ENCODE results near the gene FAM3B. TPM values are rescaled to one million over a fixed set of nuclear protein-coding genes. Genes with fewer than 3 reads are reported as not detected.

Gene FAM3B
- total and polyA plus RNA-seq, 5 donors, result 0.29 to 0.79 (median 0.58) TPM; not detected in 1

- H3K4me3 ChIP-seq (ENCODE audit: low read length), result no peak overlapping the region
- 95% methylated on average over 14 of the region's 14 CpGs for WGBS
- peak in 1 of 3 donors; percentile 32 for DNase-seq
- H3K27me3 ChIP-seq (ENCODE audit: control insufficient read depth, insufficient read depth), result no peaks in the 10 kb centered on the region
- no peak for ATAC-seq
- no peaks in the 10 kb centered on the region for H3K9me3 ChIP-seq (ENCODE audit: control insufficient read depth, low read length)
- intact Hi-C loops (cut with DNase I), result no loop called here
- H3K4me1 ChIP-seq (ENCODE audit: control insufficient read depth, insufficient read depth, low read length), result no peaks in the 10 kb centered on the region
- H3K27ac ChIP-seq (ENCODE audit: low read length), result no peak overlapping the region
Observed at GRCh38 chr21:41388259-41388658, 71.7 kb downstream of the FAM3B start.

DNA sequence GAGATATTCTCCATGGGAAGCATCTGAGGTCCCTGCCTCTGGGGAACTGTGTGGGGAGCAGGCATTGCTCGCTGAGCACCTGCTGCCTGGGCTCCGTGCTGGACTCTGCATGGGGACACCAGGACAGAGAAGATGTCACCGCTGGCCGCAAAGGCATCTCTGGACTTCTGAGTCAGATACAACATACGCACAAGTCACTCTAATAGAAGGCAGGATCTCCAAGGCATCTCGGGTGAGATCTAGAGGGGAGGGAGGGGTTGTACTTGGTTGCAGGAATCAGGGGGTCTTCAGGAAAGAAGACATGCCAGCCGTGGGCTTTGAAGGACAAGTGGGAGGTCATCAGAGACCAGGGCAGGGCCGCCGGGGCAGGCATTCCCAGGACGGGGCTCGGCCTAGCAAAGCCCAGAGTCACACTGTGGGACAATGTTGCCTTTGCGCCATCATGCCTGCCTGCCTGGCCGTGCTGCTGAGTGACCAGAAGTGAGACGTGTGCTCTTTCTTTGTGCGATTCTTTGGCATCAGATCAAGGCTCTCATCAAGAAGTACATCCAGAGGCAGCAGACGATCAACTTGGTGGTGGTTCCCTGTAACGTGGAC, 73.5 kb downstream of the FAM3B start:
- DNase-seq (peak in 1 of 3 donors; percentile 29), ATAC-seq (no peak)
- Histone ChIP-seq H3K27me3 (ENCODE audit: control insufficient read depth, insufficient read depth) (no peaks in the 10 kb centered on the region), H3K4me1 (ENCODE audit: control insufficient read depth, insufficient read depth, low read length) (no peaks in the 10 kb centered on the region), H3K4me3 (ENCODE audit: low read length) (no peak overlapping the region), H3K9me3 (ENCODE audit: control insufficient read depth, low read length) (no peaks in the 10 kb centered on the region), H3K27ac (ENCODE audit: low read length) (no peak overlapping the region)
- intact Hi-C loops (cut with DNase I), result no loop called here
- 93% methylated on average over 17 of the region's 17 CpGs for WGBS

DNA sequence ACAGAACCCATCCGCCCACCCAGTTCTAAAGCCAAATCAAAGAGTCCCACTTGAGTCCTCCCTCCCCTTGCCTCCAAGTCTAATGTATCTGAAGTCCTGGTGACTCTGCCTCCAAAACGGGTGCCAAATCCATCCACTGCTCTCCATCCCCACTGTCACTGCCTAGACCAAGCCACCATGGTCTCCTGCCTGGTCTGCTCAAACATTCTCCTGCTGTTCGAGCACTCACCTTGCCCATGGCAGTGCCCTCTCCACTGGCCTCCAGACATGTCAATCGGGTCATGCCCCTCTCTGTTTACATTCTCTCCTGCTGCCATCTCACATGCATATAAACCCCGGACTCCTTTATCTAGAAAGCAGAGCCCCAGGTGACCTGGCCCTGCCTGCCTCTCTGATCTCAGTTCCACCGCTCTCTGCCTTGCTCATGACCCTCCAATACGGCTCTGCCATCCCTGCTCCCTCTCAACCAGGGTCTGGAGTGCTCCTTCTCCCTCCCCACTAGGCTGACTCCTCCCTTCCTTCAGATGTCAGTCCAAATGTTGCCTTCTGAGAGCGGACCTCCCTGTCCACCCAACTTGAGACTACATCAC, 77.4 kb downstream of the FAM3B start:
- intact Hi-C loops (cut with DNase I), result no loop called here
- no peaks in the 10 kb centered on the region for H3K9me3 ChIP-seq (ENCODE audit: control insufficient read depth, low read length)

DNA sequence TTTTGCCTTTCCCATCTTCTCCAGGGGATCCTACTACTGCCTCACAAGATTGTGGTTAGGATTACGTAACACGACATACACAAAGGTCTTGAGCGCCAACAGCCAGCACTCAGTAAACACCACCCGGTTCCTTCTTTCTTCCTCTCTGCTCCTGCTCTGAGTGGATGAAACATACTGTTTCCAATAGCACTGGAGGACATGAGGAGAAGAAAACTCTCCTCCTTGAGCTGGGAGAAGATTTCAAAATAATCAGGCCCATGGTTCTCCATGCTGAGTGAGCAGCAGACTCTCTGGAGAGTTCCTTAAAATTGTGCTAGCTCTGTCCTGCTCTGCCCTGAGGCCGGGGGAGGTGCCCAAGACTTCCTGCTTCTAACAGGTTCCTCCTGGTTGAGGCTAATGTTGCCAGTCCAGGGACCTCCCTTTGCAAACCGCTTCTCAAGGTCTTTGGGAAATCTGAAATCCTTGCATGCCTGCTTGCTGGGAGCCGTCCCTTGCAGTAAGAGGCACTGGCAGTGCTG, 80.0 kb downstream of the FAM3B start:
- DNase-seq, result peak in 2 of 3 donors; percentile 74 to 79
- peak; percentile 65 to 69 for ATAC-seq
- no peak overlapping the region for H3K27ac ChIP-seq (ENCODE audit: low read length)
- intact Hi-C loops (cut with DNase I), result no loop called here
- H3K4me1 ChIP-seq (ENCODE audit: control insufficient read depth, insufficient read depth, low read length), result no peaks in the 10 kb centered on the region
- no peaks in the 10 kb centered on the region for H3K9me3 ChIP-seq (ENCODE audit: control insufficient read depth, low read length)
- WGBS, result 65% methylated on average over 7 of the region's 7 CpGs
- H3K27me3 ChIP-seq (ENCODE audit: control insufficient read depth, insufficient read depth), result no peaks in the 10 kb centered on the region
- no peak overlapping the region for H3K4me3 ChIP-seq (ENCODE audit: low read length)

More for the DNA sequence above, 77.4 kb downstream of the FAM3B start:
- ATAC-seq (no peak), DNase-seq (no peak)
- Histone ChIP-seq H3K4me1 (ENCODE audit: control insufficient read depth, insufficient read depth, low read length) (no peaks in the 10 kb centered on the region), H3K4me3 (ENCODE audit: low read length) (no peak overlapping the region), H3K27ac (ENCODE audit: low read length) (no peak overlapping the region), H3K27me3 (ENCODE audit: control insufficient read depth, insufficient read depth) (no peaks in the 10 kb centered on the region)
- 88% methylated on average over 8 of the region's 8 CpGs for WGBS

DNA sequence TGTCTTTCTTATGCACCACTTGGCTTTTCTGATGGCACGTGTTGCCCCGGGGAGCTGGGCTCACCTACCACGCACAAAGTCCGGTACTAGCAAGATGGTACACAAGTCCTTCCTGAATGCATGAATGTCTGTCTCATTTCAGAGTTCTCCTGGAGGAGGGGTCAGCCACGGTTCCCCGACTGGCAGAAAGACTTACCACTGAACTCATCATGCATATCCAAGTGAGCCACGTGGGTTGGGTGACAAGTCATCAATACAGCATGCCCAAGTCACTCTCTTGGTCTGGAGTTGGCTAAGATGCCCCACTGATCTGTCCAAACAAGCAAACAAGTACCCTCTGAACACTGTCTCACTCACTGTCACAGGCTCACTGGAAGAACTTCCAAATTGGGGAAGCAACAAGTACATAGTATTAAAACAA, 80.9 kb downstream of the FAM3B start:
- Histone ChIP-seq H3K27ac (ENCODE audit: low read length) (no peak overlapping the region), H3K27me3 (ENCODE audit: control insufficient read depth, insufficient read depth) (no peaks in the 10 kb centered on the region), H3K4me1 (ENCODE audit: control insufficient read depth, insufficient read depth, low read length) (no peaks in the 10 kb centered on the region), H3K4me3 (ENCODE audit: low read length) (no peak overlapping the region), H3K9me3 (ENCODE audit: control insufficient read depth, low read length) (no peaks in the 10 kb centered on the region)
- intact Hi-C loops (cut with DNase I), result no loop called here
- WGBS, result 88% methylated on average over 7 of the region's 7 CpGs
- DNase-seq (no peak), ATAC-seq (no peak)

- Histone ChIP-seq H3K4me3 (ENCODE audit: low read length) (no peak overlapping the region), H3K4me1 (ENCODE audit: control insufficient read depth, insufficient read depth, low read length) (no peaks in the 10 kb centered on the region), H3K27ac (ENCODE audit: low read length) (no peak overlapping the region), H3K27me3 (ENCODE audit: control insufficient read depth, insufficient read depth) (no peaks in the 10 kb centered on the region), H3K9me3 (ENCODE audit: control insufficient read depth, low read length) (no peaks in the 10 kb centered on the region)
- no peak for DNase-seq
- WGBS, result 91% methylated on average over 4 of the region's 4 CpGs
- no peak for ATAC-seq
- intact Hi-C loops (cut with DNase I), result no loop called here
Observed at GRCh38 chr21:41398251-41398650, 81.7 kb downstream of the FAM3B start.

DNA sequence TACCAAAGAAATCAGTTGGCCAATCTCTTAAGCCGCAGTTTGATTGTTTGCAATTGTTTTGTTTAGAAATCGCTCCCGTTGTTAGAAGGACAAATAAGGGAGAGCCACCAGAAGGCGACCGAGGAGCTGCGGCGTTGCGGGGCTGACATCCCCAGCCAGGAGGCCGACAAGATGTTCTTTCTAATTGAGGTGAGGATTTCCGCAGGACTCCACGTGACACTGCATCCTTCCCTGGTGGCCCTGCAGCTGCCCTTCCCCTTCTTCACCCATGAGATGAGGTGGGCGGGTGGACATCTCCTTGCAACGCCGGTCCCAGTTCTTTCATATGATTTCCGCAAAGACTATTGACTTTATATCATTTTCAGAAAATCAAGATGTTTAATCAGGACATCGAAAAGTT, 82.2 kb downstream of the FAM3B start:
- Histone ChIP-seq H3K27ac (ENCODE audit: low read length) (no peak overlapping the region), H3K27me3 (ENCODE audit: control insufficient read depth, insufficient read depth) (no peaks in the 10 kb centered on the region), H3K9me3 (ENCODE audit: control insufficient read depth, low read length) (no peaks in the 10 kb centered on the region), H3K4me3 (ENCODE audit: low read length) (no peak overlapping the region), H3K4me1 (ENCODE audit: control insufficient read depth, insufficient read depth, low read length) (no peaks in the 10 kb centered on the region)
- WGBS, result 96% methylated on average over 16 of the region's 16 CpGs
- ATAC-seq (no peak), DNase-seq (no peak)
- intact Hi-C loops (cut with DNase I), result no loop called here

- intact Hi-C loops (cut with DNase I), result no loop called here
- Histone ChIP-seq H3K4me3 (ENCODE audit: low read length) (no peak overlapping the region), H3K9me3 (ENCODE audit: control insufficient read depth, low read length) (no peaks in the 10 kb centered on the region), H3K27ac (ENCODE audit: low read length) (no peak overlapping the region), H3K4me1 (ENCODE audit: control insufficient read depth, insufficient read depth, low read length) (no peaks in the 10 kb centered on the region), H3K27me3 (ENCODE audit: control insufficient read depth, insufficient read depth) (no peaks in the 10 kb centered on the region)
- ATAC-seq (no peak), DNase-seq (no peak)
- 88% methylated on average over 7 of the region's 7 CpGs for WGBS
Observed at GRCh38 chr21:41399246-41399800, 82.7 kb downstream of the FAM3B start.

- DNase-seq (no peak), ATAC-seq (no peak)
- no peak overlapping the region for H3K4me3 ChIP-seq (ENCODE audit: low read length)
- H3K27ac ChIP-seq (ENCODE audit: low read length), result no peak overlapping the region
- intact Hi-C loops (cut with DNase I), result no loop called here
- 93% methylated on average over 11 of the region's 11 CpGs for WGBS
- no peaks in the 10 kb centered on the region for H3K4me1 ChIP-seq (ENCODE audit: control insufficient read depth, insufficient read depth, low read length)
- no peaks in the 10 kb centered on the region for H3K27me3 ChIP-seq (ENCODE audit: control insufficient read depth, insufficient read depth)
- H3K9me3 ChIP-seq (ENCODE audit: control insufficient read depth, low read length), result no peaks in the 10 kb centered on the region
Observed at GRCh38 chr21:41402231-41402630, 85.6 kb downstream of the FAM3B start.

GRCh38 chr21:41402796-41403195, 86.2 kb downstream of the FAM3B start:
- 91% methylated on average over 10 of the region's 10 CpGs for WGBS
- Histone ChIP-seq H3K4me3 (ENCODE audit: low read length) (no peak overlapping the region), H3K27me3 (ENCODE audit: control insufficient read depth, insufficient read depth) (no peaks in the 10 kb centered on the region), H3K27ac (ENCODE audit: low read length) (no peak overlapping the region), H3K4me1 (ENCODE audit: control insufficient read depth, insufficient read depth, low read length) (no peaks in the 10 kb centered on the region), H3K9me3 (ENCODE audit: control insufficient read depth, low read length) (no peaks in the 10 kb centered on the region)
- ATAC-seq (no peak), DNase-seq (no peak)
- intact Hi-C loops (cut with DNase I), result no loop called here

- DNase-seq, result no peak
- H3K27ac ChIP-seq (ENCODE audit: low read length), result no peak overlapping the region
- H3K4me3 ChIP-seq (ENCODE audit: low read length), result no peak overlapping the region
- H3K9me3 ChIP-seq (ENCODE audit: control insufficient read depth, low read length), result no peaks in the 10 kb centered on the region
- no peaks in the 10 kb centered on the region for H3K4me1 ChIP-seq (ENCODE audit: control insufficient read depth, insufficient read depth, low read length)
- intact Hi-C loops (cut with DNase I), result no loop called here
- no peaks in the 10 kb centered on the region for H3K27me3 ChIP-seq (ENCODE audit: control insufficient read depth, insufficient read depth)
- 90% methylated on average over 9 of the region's 9 CpGs for WGBS
- no peak for ATAC-seq
Observed at GRCh38 chr21:41403331-41403730, 86.7 kb downstream of the FAM3B start.
